ENCODE measurements around the gene TMEM60. TPM values are rescaled to one million over a fixed set of nuclear protein-coding genes. Genes with fewer than 3 reads are reported as not detected.

TMEM60 gene
- total and polyA plus RNA-seq, 2 of the 13 experiments (the other 11 are each of a cell fraction or from before 2014, with no cell fraction given) = 25.6 to 27.7 TPM

DNA sequence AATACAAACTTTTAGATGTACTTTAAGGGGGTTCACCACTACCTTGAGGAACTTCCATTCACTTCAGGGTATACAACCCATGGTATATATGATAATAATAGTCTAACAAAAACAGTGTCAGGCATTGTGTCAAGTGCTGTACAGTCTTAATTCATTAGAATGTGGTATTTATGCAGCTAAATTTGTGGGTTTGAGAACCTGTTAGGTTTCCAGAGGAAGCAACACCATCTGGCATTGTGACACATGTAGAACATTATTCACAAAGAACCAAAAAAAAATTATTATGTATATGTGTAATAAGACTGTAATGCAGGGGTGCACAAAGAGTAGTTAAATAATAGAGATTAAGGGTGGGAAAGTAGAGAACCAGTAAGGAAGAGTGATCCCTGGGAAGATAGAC lies 26.3 kb downstream of the TMEM60 start:
- Histone ChIP-seq H3K27me3 (ENCODE audit: control insufficient read depth in 1 of 2, insufficient read depth in 2 of 2, low read length in 2 of 2) (no peaks in the 10 kb centered on the region), H4K20me1 (ENCODE audit: insufficient read depth, low read length) (no peaks in the 10 kb centered on the region), H3K4me1 (ENCODE audit: insufficient read depth, low read length) (peaks cover 5% of the 10 kb centered on the region), H3K4me2 (ENCODE audit: low read depth, low read length) (no peak overlapping the region), H3K36me3 (replicated peaks in 1 of 2; ENCODE audit: control insufficient read depth in 1 of 2, insufficient read depth in 2 of 2, low read length in 2 of 2) (peaks cover 5 to 44% of the 10 kb centered on the region in 2 experiments), H3K79me2 (ENCODE audit: insufficient read depth, low read length) (no peaks in the 10 kb centered on the region), H3K9me3 (ENCODE audit: low read length) (no peaks in the 10 kb centered on the region), H2AFZ (ENCODE audit: low read length) (no peak overlapping the region), H3K27ac (ENCODE audit: extremely low read length, insufficient read depth, low read length) (no peak overlapping the region), H3K4me3 (replicated peaks in 1 of 3; ENCODE audit: insufficient read depth in 1 of 3, low read depth in 2 of 3, low read length in 3 of 3) (no peak overlapping the region), H3K9ac (ENCODE audit: insufficient read depth, low read depth, low read length) (no peak overlapping the region)
- ATAC-seq = no peak
- ChIA-PET CTCF (ENCODE audit: low intra/inter-chr PET ratio, low total read pairs) (no interaction called here), POLR2A (no interaction called here)
- no peak for TF ChIP-seq KAT8 (CRISPR knock-in tag; IDR thresholded peaks at IDR 0.05)
- TF ChIP-seq, protein P1, sequence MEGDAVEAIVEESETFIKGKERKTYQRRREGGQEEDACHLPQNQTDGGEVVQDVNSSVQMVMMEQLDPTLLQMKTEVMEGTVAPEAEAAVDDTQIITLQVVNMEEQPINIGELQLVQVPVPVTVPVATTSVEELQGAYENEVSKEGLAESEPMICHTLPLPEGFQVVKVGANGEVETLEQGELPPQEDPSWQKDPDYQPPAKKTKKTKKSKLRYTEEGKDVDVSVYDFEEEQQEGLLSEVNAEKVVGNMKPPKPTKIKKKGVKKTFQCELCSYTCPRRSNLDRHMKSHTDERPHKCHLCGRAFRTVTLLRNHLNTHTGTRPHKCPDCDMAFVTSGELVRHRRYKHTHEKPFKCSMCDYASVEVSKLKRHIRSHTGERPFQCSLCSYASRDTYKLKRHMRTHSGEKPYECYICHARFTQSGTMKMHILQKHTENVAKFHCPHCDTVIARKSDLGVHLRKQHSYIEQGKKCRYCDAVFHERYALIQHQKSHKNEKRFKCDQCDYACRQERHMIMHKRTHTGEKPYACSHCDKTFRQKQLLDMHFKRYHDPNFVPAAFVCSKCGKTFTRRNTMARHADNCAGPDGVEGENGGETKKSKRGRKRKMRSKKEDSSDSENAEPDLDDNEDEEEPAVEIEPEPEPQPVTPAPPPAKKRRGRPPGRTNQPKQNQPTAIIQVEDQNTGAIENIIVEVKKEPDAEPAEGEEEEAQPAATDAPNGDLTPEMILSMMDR (CRISPR knock-in tag; IDR thresholded peaks at IDR 0.05) = no peak
- no peak for TF ChIP-seq ARNT2 (CRISPR knock-in tag; IDR thresholded peaks at IDR 0.05; ENCODE audit: low read depth)
- no peak for TF ChIP-seq ZNF350 (CRISPR knock-in tag; IDR thresholded peaks at IDR 0.05; ENCODE audit: borderline replicate concordance, low read depth)
- no peak for DNase-seq (ENCODE audit: low spot score)
- in situ Hi-C loops (cut with HindIII; ENCODE audit: extremely low pct_ligation_motif_present, low pct_unique_long_range_greater_than_20kb) (no loop called here), intact Hi-C loops (cut with micrococcal nuclease; ENCODE audit: unreplicated experiment) (no loop called here)
- no peak for FAIRE-seq
- no TSS peak for BruUV-seq (replicated peaks)

DNA sequence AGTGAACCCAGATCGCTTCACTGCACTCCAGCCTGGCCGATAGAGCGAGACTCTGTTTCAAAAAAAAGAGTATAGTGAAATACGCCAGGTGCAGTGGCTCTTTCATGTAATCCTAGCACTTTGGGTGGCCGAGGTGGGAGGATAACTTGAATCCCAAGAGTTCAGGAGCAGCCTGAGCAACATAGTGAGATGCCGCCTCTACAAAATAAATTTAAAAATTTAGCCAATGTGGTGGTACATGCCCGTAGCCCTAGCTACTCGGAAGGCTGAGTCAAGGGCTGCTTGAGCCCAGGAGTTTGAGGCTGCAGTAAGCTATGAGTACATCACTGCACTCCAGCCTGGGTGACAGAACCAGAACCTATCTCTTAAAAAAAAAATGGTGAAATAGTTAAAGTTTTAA lies 27.9 kb downstream of the TMEM60 start:
- DNase-seq (ENCODE audit: low spot score) (no peak), ATAC-seq (no peak), FAIRE-seq (no peak)
- intact Hi-C loops (cut with micrococcal nuclease; ENCODE audit: unreplicated experiment) = no loop called here
- Histone ChIP-seq H3K4me2 (ENCODE audit: low read depth, low read length) (no peak overlapping the region), H3K27me3 (ENCODE audit: control insufficient read depth in 1 of 2, insufficient read depth in 2 of 2, low read length in 2 of 2) (no peaks in the 10 kb centered on the region), H4K20me1 (ENCODE audit: insufficient read depth, low read length) (no peaks in the 10 kb centered on the region), H3K9me3 (ENCODE audit: low read length) (no peaks in the 10 kb centered on the region), H3K9ac (ENCODE audit: insufficient read depth, low read depth, low read length) (no peak overlapping the region), H3K79me2 (ENCODE audit: insufficient read depth, low read length) (peaks cover 4% of the 10 kb centered on the region), H3K27ac (ENCODE audit: extremely low read length, insufficient read depth, low read length) (no peak overlapping the region), H3K4me1 (ENCODE audit: insufficient read depth, low read length) (peaks cover 21% of the 10 kb centered on the region), H2AFZ (ENCODE audit: low read length) (no peak overlapping the region), H3K4me3 (replicated peaks in 1 of 3; ENCODE audit: insufficient read depth in 1 of 3, low read depth in 2 of 3, low read length in 3 of 3) (no peak overlapping the region), H3K36me3 (replicated peaks in 1 of 2; ENCODE audit: control insufficient read depth in 1 of 2, insufficient read depth in 2 of 2, low read length in 2 of 2) (peaks cover 5 to 33% of the 10 kb centered on the region in 2 experiments)
- ChIA-PET CTCF (ENCODE audit: low intra/inter-chr PET ratio, low total read pairs) (no interaction called here), POLR2A (no interaction called here)
- no TSS peak for BruUV-seq (replicated peaks)
- WGBS (ENCODE audit: low lambda C conversion rate) = 85% methylated on average over 8 of the region's 8 CpGs
- in situ Hi-C loops (cut with HindIII; ENCODE audit: extremely low pct_ligation_motif_present, low pct_unique_long_range_greater_than_20kb) = no loop called here
- TF ChIP-seq, protein P2, sequence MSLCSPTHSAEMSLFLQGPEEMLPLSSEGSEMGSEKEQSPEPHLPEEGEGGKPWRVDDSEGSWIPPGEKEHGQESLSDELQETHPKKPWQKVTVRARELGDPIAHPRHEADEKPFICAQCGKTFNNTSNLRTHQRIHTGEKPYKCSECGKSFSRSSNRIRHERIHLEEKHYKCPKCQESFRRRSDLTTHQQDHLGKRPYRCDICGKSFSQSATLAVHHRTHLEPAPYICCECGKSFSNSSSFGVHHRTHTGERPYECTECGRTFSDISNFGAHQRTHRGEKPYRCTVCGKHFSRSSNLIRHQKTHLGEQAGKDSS (CRISPR knock-in tag; IDR thresholded peaks at IDR 0.05; ENCODE audit: borderline replicate concordance, low read depth) = no peak
- TF ChIP-seq, protein P3, sequence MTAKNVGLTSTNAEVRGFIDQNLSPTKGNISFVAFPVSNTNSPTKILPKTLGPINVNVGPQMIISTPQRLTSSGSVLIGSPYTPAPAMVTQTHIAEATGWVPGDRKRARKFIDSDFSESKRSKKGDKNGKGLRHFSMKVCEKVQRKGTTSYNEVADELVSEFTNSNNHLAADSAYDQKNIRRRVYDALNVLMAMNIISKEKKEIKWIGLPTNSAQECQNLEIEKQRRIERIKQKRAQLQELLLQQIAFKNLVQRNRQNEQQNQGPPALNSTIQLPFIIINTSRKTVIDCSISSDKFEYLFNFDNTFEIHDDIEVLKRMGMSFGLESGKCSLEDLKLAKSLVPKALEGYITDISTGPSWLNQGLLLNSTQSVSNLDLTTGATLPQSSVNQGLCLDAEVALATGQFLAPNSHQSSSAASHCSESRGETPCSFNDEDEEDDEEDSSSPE (CRISPR knock-in tag; IDR thresholded peaks at IDR 0.05) = no peak
- TF ChIP-seq, protein P4, sequence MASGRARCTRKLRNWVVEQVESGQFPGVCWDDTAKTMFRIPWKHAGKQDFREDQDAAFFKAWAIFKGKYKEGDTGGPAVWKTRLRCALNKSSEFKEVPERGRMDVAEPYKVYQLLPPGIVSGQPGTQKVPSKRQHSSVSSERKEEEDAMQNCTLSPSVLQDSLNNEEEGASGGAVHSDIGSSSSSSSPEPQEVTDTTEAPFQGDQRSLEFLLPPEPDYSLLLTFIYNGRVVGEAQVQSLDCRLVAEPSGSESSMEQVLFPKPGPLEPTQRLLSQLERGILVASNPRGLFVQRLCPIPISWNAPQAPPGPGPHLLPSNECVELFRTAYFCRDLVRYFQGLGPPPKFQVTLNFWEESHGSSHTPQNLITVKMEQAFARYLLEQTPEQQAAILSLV (CRISPR knock-in tag; IDR thresholded peaks at IDR 0.05; ENCODE audit: borderline replicate concordance) = no peak
- TF ChIP-seq ZNF776 (CRISPR knock-in tag; IDR thresholded peaks at IDR 0.05) = no peak
- TF ChIP-seq RARA (CRISPR knock-in tag; IDR thresholded peaks at IDR 0.05) = no peak
- no peak for TF ChIP-seq GFI1 (CRISPR knock-in tag; IDR thresholded peaks at IDR 0.05; ENCODE audit: borderline replicate concordance)
- no peak for TF ChIP-seq ARNTL (CRISPR knock-in tag; IDR thresholded peaks at IDR 0.05)

Measured in HepG2 (cell line).